GM12878 (cell line): ENCODE data around the gene CKLF. TPM values are rescaled to one million over a fixed set of nuclear protein-coding genes. Genes with fewer than 3 reads are reported as not detected.

Experiments used
- ATAC-seq: fragments of 200-7000 bp; cut with Tn5 transposase; 3 replicates; pipeline ENCODE4 v1.9.1; 2020; ENCODE audit warnings: mild to moderate bottlenecking, moderate library complexity
- BruUV-seq: library from RNA; stranded (reverse); fragments of 400-500 nt; replicated peaks from 2 replicates; lab custom pipeline; 2021; lab: Mats Ljungman, UMichigan
- CTCF ChIA-PET: fragments of 300-600 bp; sonication (Branson Sonifier 250); formaldehyde crosslinking; extraction: SDS; loops from one replicate; lab custom pipeline; 2021; ENCODE audit warnings: inconsistent platforms; lab: Yijun Ruan, JAX
- POLR2A ChIA-PET: fragments of 350-600 bp; formaldehyde crosslinking; extraction: SDS; loops from one replicate; lab custom pipeline; 2021; ENCODE audit warnings: inconsistent platforms; lab: Charles Lee
- RAD21 ChIA-PET: fragments of 300-600 bp; sonication (Branson Sonifier 250); formaldehyde crosslinking; loops from one replicate; lab custom pipeline; 2023; ENCODE audit warnings: antibody characterized with exemption; ENCODE audit not compliant: unreplicated experiment; lab: Charles Lee
- SMC1A ChIA-PET: fragments of 300-600 bp; sonication (Branson Sonifier 250); formaldehyde crosslinking; loops from one replicate; lab custom pipeline; 2023; ENCODE audit not compliant: unreplicated experiment, uncharacterized antibody; lab: Charles Lee
- DNase-seq: peaks from one replicate; pipeline ENCODE4 v3.0.0-alpha.2; 2011; ENCODE audit warnings: low read depth, low spot score
- FAIRE-seq: peaks from 3 replicates; lab custom pipeline; 2011; peaks lifted over from hg19 to GRCh38; lab: Jason Lieb, UNC
- H2AFZ ChIP-seq: 2 replicates; pipeline ENCODE4 v1.6.0; 2011; ENCODE audit warnings: low read depth, low read length, control low read depth; ENCODE audit not compliant: control insufficient read depth
- H3K27ac ChIP-seq: 2 replicates; pipeline ENCODE4 v1.5.1; 2011; ENCODE audit warnings: control low read depth; ENCODE audit not compliant: control insufficient read depth, insufficient read depth
- H3K27me3 ChIP-seq, 2 experiments: replicated peaks in 1 of 2; 2 replicates each; pipeline versions ENCODE4 v1.6.0 to v1.6.1; 2011; ENCODE audit warnings: low read length in 1 of 2; ENCODE audit not compliant: control insufficient read depth in 2 of 2, insufficient read depth in 2 of 2
- H3K36me3 ChIP-seq, 2 experiments: 2 replicates each; pipeline ENCODE4 v1.5.1; 2011; ENCODE audit warnings: low read length in 1 of 2; ENCODE audit not compliant: control insufficient read depth in 2 of 2, insufficient read depth in 2 of 2
- H3K4me1 ChIP-seq: 2 replicates; pipeline ENCODE4 v1.6.1; 2011; ENCODE audit warnings: mild to moderate bottlenecking, low read length, moderate library complexity, mixed read lengths; ENCODE audit not compliant: control insufficient read depth, insufficient read depth
- H3K4me2 ChIP-seq: 2 replicates; pipeline ENCODE4 v1.6.0; 2011; ENCODE audit warnings: control low read depth; ENCODE audit not compliant: control insufficient read depth, insufficient read depth
- H3K4me3 ChIP-seq: fragments of 200-600 bp; sonication (generic); 2 replicates; pipeline ENCODE4 v1.5.1; 2016
- H3K79me2 ChIP-seq: 2 replicates; pipeline ENCODE4 v1.6.0; 2011; ENCODE audit warnings: low read length; ENCODE audit not compliant: control insufficient read depth, insufficient read depth
- H3K9ac ChIP-seq: 2 replicates; pipeline ENCODE4 v1.8.0; 2011; ENCODE audit warnings: low read length, control low read depth, mixed read lengths; ENCODE audit not compliant: control insufficient read depth, insufficient read depth
- H3K9me3 ChIP-seq: replicated peaks from 3 replicates; pipeline ENCODE4 v1.5.1; 2011; ENCODE audit warnings: mild to moderate bottlenecking, low read length; ENCODE audit not compliant: control insufficient read depth, insufficient read depth
- H4K20me1 ChIP-seq: 2 replicates; pipeline ENCODE4 v1.6.0; 2011; ENCODE audit not compliant: control insufficient read depth, insufficient read depth
- BHLHE40 ChIP-seq, 2 experiments: fragments of 450-650 bp in 1 of 2; IDR thresholded peaks; 2 replicates each; pipeline ENCODE4 v1.6.1; 2011 to 2017; ENCODE audit warnings: low read depth in 2 of 2, borderline replicate concordance in 1 of 2, improper control_type of control experiment in 1 of 2, low read length in 1 of 2, mild to moderate bottlenecking in 1 of 2
- CHD1 ChIP-seq: IDR thresholded peaks from 2 replicates; pipeline ENCODE4 v1.6.1; 2012; ENCODE audit warnings: low read depth, low read length, improper control_type of control experiment
- CHD4 ChIP-seq: fragments of 200-600 bp; sonication (generic); IDR thresholded peaks from 2 replicates; pipeline ENCODE4 v1.6.1; 2016; ENCODE audit warnings: mild to moderate bottlenecking
- SMAD5 ChIP-seq: IDR thresholded peaks from 2 replicates; pipeline ENCODE4 v1.6.1; 2016; ENCODE audit warnings: antibody characterized with exemption, low read depth
- USF2 ChIP-seq: IDR thresholded peaks from 2 replicates; pipeline ENCODE4 v1.6.1; 2011; ENCODE audit warnings: low read depth, low read length, improper control_type of control experiment, borderline replicate concordance
- ZBTB4 ChIP-seq: fragments of 450-650 bp; formaldehyde crosslinking; IDR thresholded peaks from 2 replicates; pipeline ENCODE4 v1.4.0; 2022; ENCODE audit warnings: mild to moderate bottlenecking, moderate library complexity
- ZNF24 ChIP-seq: fragments of 450-650 bp; IDR thresholded peaks from 2 replicates; pipeline ENCODE4 v1.6.1; 2017; ENCODE audit warnings: antibody characterized with exemption, mild to moderate bottlenecking
- WGBS: methylation state at CpG from one replicate; pipeline ENCODE4 v1.1.6; 2016; ENCODE audit warnings: low lambda C conversion rate; ENCODE audit not compliant: insufficient replicate concordance, insufficient coverage; ENCODE audit errors: missing lambda C conversion rate; 5-methylcytosine and 5-hydroxymethylcytosine counted together
- in situ Hi-C: fragments of 300-500 bp; cut with MboI; formaldehyde crosslinking; loops from 9 replicates; pipeline ENCODE4 v1.14.3; 2018; ENCODE audit warnings: mixed read lengths
- intact Hi-C: fragments of 100-400 bp; cut with micrococcal nuclease; formaldehyde crosslinking; loops from one replicate; pipeline ENCODE4 v1.14.2; 2022; ENCODE audit not compliant: unreplicated experiment
- polyA plus RNA-seq, 11 experiments: library from polyadenylated mRNA; depleted of rRNA in 4 of 11; unstranded in 6 of 11; stranded (reverse) in 5 of 11; fragments of >200 nt; fragmentation: Nextera tagmentation in 4 of 11; fragmentation: Illumina TruSeq in 1 of 11; extraction: Ambion mirVana in 4 of 11; extraction: Trizol in 1 of 11; gene quantifications; 1 replicate in 1 of 11; 2 replicates in 10 of 11; pipeline versions ENCODE4 v1.2.1 to v1.2.3, GENCODE V29; 2011 to 2016; ENCODE audit warnings: inconsistent platforms in 2 of 11, missing spikeins in 2 of 11, low read depth in 1 of 11
- total RNA-seq, 4 experiments: library from RNA; depleted of rRNA in 3 of 4; stranded (reverse); fragments of >200 nt in 3 of 4; fragmentation: Illumina TruSeq in 1 of 4; extraction: Trizol in 1 of 4; gene quantifications; 2 replicates each; pipeline versions ENCODE4 v1.2.1 to v1.2.3, GENCODE V29; 2013 to 2021

Gene CKLF
- total and polyA plus RNA-seq, 10 of the 15 experiments (the other 5 are each of a cell fraction or from before 2014, with no cell fraction given), result 40.8 to 193 (median 109) TPM

- intact Hi-C loops, result loop anchor here (5.0 kb wide), 1 partner anchor 53 kb away; no protein-coding TSS in a partner anchor
Measured at GRCh38 chr16:66554021-66554420, 1.6 kb downstream of the CKLF start.

More at GRCh38 chr16:66554021-66554420, 1.6 kb downstream of the CKLF start:
- SMC1A ChIA-PET, result interaction anchor here (0.8 to 9.9 kb wide), 14 partner anchors 8 to 78 kb away, joined by 3 to 86 read pairs (median 5); partner anchors contain the start of genes CMTM2 and CMTM3
- BruUV-seq, result no TSS peak
- H3K4me2 ChIP-seq, result no peak overlapping the region
- H4K20me1 ChIP-seq, result no peaks in the 10 kb centered on the region; the same call in 1 of the 2 replicates
- peaks cover 21% of the 10 kb centered on the region for H3K4me1 ChIP-seq
- WGBS, result 100% methylated on average over 3 of the region's 3 CpGs
- CTCF ChIA-PET, result interaction anchor here (0.8 to 4.9 kb wide), 6 partner anchors 8 to 314 kb away, joined by 3 to 35 read pairs (median 4); no protein-coding TSS in a partner anchor
- TF ChIP-seq CHD1 (no peak), ZNF24 (no peak), ZBTB4 (CRISPR knock-in tag) (no peak), CHD4 (no peak), USF2 (no peak), BHLHE40 (IDR thresholded peaks at IDR 0.05; ENCODE audit: borderline replicate concordance in 1 of 2, low read depth in 2 of 2, low read length in 1 of 2) (no peak), SMAD5 (no peak)
- TF ChIP-seq, all 136 proteins: peak for 0
- no peak overlapping the region for H3K27ac ChIP-seq
- H3K79me2 ChIP-seq, result peaks cover 4% of the 10 kb centered on the region; the same call in 1 of the 2 replicates
- no peak overlapping the region for H2AFZ ChIP-seq
- H3K4me3 ChIP-seq, result no peak overlapping the region
- RAD21 ChIA-PET, result interaction anchor here (1.4 kb wide), 1 partner anchor 50 kb away, joined by 3 read pairs; the partner anchor contains the start of gene CMTM3
- H3K9ac ChIP-seq, result no peak overlapping the region
- H3K27me3 ChIP-seq, result no peaks in the 10 kb centered on the region
- FAIRE-seq (no peak), DNase-seq (no peak), ATAC-seq (no peak)
- POLR2A ChIA-PET, result interaction anchor here (0.5 to 4.9 kb wide), 3 partner anchors 9 to 14 kb away, joined by 3 to 24 read pairs (median 3); no protein-coding TSS in a partner anchor
- in situ Hi-C loops, result no loop called here
- H3K36me3 ChIP-seq, result no peaks in the 10 kb centered on the region; a peak in 1 of 4 replicates
- H3K9me3 ChIP-seq, result no peaks in the 10 kb centered on the region; the same call in 1 of the 3 replicates
